ENCODE data around the gene SERPIND1.
A peak's percentile ranks its signal among the peaks of the same experiment; 100 is the strongest.

- peak; percentile 39 to 53 (median 43) for TF ChIP-seq CTCF (IDR thresholded peaks at IDR 0.05)
- TF ChIP-seq POLR2AphosphoS5 (IDR thresholded peaks at IDR 0.05): no peak
- TF ChIP-seq POLR2A (IDR thresholded peaks at IDR 0.05; ENCODE audit: low read depth): no peak
Measured at GRCh38 chr22:20741634-20742581, 32.0 kb upstream of the SERPIND1 start.

Data from esophagus muscularis mucosa (tissue), 3 donors.